HL-60/S4 treated with retinoic acid at 250 ng/mL for 4 days and 3 days (cell line): Measurements from ENCODE around the gene CRACR2A.

ENCODE experiments used
- in situ Hi-C: fragments of 300-500 bp; cut with MboI; formaldehyde crosslinking; loops from 2 replicates; pipeline ENCODE4 v1.7.0; 2022; ENCODE audit warnings: low sequenced_read_pairs

The CRACR2A gene

DNA sequence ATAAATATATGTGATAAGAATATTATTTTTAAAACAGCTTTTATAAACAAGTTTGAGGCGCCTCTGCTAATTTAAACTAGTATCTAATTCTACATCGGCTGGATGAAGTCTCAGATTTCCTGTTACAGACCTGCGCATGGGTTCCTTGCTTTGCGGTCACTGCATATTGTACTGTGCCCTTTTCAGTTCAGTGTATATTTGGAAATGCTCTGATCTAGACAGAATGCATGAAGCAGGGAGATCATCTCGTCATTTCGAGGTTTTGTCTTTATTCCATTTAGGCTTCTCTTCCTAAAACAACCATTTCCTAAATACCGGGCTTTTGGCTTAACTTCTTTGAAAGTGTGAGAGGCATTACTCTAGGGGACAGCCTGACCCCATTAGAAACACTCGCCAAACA lies 25.6 kb downstream of the CRACR2A start:
- in situ Hi-C loops = no loop called here

- in situ Hi-C loops = no loop called here
These were observed 26.5 kb downstream of the CRACR2A start for GRCh38 chr12:3726456-3726855.

DNA sequence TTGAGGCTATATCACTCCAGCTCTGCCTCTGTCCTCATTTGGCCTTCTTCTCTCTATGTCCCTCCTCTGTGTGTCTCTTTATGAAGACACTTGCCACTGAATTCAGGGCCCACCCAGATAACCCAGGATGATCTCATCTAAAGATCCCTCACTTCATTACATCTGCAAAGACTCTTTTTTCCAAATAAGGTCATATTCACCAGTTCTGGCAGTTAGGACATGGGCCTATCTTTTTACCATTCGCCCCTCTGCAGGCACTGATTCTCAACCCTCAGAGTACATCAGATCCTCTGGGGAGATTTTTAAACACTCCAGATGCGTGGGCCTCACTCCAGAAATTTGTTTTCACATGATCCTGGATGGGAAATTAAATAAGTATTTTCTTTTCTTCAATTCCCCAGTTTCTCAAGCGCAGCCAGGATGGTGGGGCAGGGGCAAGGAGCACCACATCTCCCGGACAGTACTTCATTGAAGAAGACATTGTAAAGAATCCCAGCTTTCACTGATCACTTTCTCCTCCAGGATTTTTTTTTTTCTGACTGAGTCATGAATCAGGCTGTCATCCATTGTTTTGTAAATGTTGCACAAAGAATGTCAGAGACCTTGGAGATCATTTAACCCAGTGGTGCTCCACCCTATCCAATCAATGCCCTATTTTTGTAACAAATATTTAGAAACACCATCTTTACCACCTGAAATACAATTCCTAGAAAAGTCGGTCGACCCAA lies 27.4 kb downstream of the CRACR2A start:
- in situ Hi-C loops = no loop called here

- in situ Hi-C loops = no loop called here
These were observed 28.7 kb downstream of the CRACR2A start for GRCh38 chr12:3723916-3724805.

DNA sequence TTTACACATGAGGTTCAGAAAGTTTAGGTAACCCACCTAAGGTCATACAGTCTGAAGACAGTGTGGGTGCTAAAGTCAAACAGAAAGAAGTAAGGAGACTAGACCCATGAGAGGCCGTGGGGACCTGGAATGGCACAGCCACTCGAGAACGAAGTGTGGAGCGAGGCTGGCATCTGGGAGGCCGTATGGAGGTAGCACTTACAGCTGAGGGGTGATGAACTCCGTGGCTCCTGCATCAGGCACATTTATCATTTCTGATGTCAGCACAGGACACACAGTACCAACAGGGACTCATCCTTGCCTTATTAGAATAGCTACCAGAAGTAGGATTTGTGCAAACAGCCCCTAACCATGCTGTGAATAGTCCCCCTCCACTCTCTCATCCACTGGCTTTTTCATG lies 30.5 kb downstream of the CRACR2A start:
- in situ Hi-C loops = no loop called here

DNA sequence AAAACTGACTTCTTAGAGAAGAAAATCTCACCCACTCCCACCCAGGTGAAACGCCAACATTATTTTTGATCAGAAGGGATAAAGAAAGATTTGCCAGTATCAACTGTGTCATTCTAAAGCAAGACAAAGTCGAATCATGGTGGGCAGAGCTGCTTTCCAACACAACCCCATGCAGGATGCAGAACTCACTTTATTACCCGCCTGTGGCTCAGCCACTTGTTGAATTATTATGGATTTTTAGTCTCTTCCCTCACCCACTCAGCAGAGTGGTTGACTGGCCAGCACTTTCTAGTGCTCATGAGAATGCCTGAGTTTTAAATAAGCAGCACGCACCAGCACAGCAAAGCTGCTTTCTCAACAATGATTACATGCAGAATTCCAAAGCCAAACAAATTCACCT lies 32.1 kb downstream of the CRACR2A start:
- in situ Hi-C loops = no loop called here

GRCh38 chr12:3718100-3718499 lies 34.8 kb downstream of the CRACR2A start:
- in situ Hi-C loops = no loop called here

DNA sequence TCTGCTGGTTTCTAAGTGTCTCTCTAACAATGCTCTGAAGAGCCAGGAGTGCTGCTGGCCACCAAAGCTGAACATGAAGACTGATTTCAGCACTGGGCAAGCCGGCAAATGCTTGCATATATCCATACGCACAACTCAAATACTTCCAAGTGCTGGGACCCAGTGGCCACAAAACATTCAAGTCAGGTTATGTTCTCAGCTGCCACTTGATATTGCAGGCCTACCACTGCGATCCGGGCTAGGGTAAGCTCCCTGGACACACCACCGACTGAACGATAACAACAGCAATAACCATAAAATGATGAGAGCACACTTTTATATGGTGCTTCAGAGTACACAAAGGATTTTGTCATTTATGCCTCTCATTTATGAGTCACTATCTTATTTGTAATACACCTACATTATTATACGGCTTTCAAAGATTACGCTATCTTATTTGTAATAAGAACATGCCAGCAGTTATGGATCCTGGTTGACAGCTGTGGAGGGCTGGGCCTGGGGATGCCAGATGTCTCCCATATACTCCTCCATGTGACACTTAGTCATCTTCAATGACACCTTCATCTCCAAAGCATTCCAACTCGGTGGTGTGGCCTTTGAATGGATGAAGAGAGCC lies 35.5 kb downstream of the CRACR2A start:
- in situ Hi-C loops = no loop called here

- in situ Hi-C loops = no loop called here
These were observed 36.9 kb downstream of the CRACR2A start for GRCh38 chr12:3715999-3716398.

DNA sequence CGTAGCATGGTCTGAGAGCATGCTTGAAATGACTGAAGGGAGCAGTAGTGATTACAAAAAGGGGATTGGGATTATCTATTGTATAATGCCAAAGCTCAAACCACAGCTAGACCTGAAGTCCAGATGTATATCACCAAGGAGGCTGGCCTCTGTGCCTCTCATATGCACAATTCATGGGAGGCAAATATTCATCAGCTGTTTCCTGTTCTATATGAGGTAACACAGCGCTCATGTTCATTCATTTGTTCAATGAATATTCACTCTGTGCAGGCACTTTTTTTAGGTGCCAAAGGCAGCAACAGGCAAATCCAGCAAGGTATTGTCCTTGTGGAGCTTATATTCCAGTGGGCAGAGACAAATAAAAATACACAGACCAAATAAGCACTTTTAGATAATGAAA lies 39.0 kb downstream of the CRACR2A start:
- in situ Hi-C loops = no loop called here

DNA sequence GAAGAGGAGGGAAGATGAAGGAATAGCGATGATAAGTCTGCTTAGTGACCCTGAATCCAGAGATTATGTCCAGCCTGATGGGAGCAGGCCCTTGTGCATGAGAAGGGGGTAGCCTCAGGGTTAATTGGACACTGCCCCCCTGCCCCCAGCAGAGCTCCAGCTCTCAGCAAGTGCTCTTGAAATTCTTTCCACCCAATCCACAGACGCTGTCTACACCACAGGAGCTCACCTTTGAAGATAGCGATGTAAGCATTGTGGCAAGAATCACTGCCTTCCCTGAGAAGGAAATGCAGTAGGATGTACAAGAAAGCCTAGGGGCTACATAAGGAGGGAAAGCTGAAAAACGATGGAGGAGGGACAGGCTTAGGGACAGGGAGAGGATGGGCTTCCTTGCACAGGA lies 39.4 kb downstream of the CRACR2A start:
- in situ Hi-C loops = no loop called here

DNA sequence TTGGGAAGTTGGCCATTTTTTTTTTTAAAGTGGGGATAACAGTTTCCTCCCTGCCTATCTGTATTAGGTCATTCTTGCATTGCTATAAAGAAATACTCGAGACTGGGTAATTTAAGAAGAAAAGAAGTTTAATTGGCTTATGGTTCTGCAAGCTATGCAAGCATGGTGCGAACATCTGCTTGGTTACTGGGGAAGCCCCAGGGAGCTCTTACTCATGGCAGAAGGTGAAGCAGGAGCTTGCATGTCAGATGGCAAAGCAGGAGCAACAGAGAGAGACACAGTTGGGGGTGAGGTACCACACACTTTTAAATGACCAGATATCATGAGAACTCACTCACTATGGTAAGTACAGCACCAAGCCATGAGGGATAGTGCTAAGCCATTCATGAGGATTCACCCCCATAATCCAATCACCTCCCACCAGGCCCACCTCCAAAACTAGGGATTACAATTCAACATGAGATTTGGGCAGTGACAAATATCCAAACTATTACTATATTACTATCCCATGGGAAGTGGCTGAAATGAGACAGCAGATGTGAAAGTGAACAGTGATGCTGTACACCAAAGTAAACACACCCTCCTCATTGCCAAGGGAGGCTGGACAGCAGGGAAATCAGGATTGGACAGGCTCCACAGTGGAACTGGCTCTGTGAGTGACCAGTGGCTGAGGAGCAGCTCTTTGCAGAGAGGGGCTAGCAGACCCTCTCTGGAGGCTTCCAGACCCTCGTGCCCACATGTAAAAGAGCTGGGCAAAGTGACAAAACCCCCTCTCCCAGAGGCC lies 40.5 kb downstream of the CRACR2A start:
- in situ Hi-C loops = no loop called here

DNA sequence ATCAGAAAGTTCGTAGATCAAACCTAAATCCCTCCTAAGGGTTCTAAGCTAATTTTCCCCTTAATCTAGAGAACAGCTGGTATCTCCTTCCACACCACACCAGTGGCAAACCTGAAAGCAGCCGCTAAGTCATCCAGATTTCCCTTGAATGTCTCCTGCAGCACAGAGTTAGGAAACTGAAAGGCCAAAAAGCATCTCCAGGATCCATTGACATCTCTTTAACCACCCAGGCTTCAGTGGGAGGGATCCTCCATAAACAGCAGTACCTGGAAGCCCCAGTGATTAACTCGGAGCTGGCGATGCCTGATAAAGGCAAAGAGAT lies 47.6 kb downstream of the CRACR2A start:
- in situ Hi-C loops = no loop called here

- in situ Hi-C loops = no loop called here
These were observed 48.2 kb downstream of the CRACR2A start for GRCh38 chr12:3704512-3705353.

DNA sequence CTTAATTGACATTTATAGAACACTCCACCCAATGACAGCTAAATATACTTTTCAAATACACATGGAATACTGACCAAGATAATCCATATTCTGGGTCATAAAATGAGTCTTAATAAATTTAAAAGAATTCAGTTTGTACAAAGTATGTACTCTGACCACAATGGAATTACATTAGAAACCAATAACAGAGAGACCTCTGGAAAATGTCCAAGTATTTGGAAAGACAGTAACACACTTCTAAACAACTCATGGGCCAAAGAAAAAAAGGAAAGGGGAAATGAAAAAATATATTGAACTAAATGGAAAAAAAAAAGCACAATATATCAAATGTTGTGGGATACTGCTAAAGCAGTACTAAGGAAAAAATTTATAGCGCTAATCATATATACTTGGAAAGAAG lies 52.0 kb downstream of the CRACR2A start:
- in situ Hi-C loops = no loop called here

GRCh38 chr12:3698218-3698974 lies 54.5 kb downstream of the CRACR2A start:
- in situ Hi-C loops = no loop called here

GRCh38 chr12:3697311-3697870 lies 55.5 kb downstream of the CRACR2A start:
- in situ Hi-C loops = no loop called here

DNA sequence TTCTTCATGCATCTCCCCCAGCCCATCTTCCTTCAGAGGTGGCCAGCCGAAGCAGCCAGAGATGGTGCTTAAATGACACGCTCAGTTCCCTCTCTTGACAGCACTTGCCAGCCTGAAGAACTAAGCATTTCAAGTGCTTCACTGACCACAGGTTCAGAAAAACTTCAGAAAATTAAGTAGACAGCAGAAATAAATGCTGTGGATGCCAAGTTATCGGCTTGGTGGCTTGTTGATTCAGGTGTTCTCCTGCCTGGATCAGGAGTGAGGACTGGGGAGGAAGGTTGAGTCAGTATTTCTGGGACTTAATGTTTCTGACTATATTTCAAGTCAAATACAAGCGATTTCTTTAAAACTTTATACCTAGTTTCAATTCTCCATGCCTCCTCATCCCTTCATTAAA lies 58.2 kb downstream of the CRACR2A start:
- in situ Hi-C loops = no loop called here

DNA sequence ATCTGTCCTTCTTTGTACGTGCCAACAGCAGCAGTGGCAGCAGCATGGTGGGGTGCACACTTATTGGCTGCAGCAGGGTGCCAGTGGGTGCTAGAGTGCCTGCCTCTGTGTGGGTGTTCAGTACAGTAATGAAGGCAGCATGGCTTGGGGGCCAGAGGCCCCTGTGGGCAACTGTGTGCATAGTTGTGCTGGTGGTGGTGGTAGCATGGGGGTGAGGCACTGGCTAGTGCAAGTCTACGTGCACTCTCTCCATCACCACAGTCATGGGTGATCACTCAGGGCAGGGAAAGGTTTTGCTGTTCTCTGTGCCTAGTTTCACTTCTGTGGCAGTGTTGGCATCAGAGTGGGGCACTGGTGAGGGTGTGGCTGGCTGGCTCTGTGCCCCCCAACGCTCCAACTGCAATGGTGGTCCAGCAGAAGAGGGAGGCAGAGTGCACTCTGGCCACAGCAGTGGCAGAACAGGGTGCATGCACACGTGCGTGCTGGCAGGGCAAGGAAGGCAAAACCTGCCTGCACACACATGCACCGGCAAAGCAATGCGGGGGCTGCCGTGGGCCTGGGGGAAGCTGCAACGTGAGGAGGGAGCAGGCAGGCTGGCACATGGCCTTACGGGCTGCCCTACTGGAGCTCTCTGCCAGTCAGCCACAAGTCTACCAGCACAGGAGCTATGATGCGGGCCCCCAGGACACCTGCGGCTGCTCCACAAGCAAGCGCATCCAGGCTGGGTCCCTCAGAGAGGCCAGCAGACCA lies 60.1 kb downstream of the CRACR2A start:
- in situ Hi-C loops = no loop called here
